CD4-positive, alpha-beta T cell treated with Interferon alpha-2 for 1 hour (primary cell): Measurements from ENCODE around the gene ATXN7L1.

Source experiments
- DNase-seq, 2 donors: peaks; one replicate each; pipeline ENCODE4 v3.0.0-alpha.2; 2020 to 2022

Gene ATXN7L1

GRCh38 chr7:105640956-105641810 lies 235.2 kb downstream of the ATXN7L1 start:
- DNase-seq = no peak

GRCh38 chr7:105639667-105640493 lies 236.5 kb downstream of the ATXN7L1 start:
- DNase-seq = no peak

GRCh38 chr7:105638902-105639495 lies 237.4 kb downstream of the ATXN7L1 start:
- no peak for DNase-seq

GRCh38 chr7:105638334-105638733 lies 238.1 kb downstream of the ATXN7L1 start:
- DNase-seq = no peak

GRCh38 chr7:105637755-105638154 lies 238.6 kb downstream of the ATXN7L1 start:
- DNase-seq = no peak

- no peak for DNase-seq
Observed at GRCh38 chr7:105636982-105637381, 239.4 kb downstream of the ATXN7L1 start.

GRCh38 chr7:105635197-105635596 lies 241.2 kb downstream of the ATXN7L1 start:
- no peak for DNase-seq

GRCh38 chr7:105625986-105626385 lies 250.4 kb downstream of the ATXN7L1 start:
- no peak for DNase-seq

- no peak for DNase-seq
Observed at GRCh38 chr7:105623906-105624305, 252.5 kb downstream of the ATXN7L1 start.

GRCh38 chr7:105623378-105623777 lies 253.0 kb downstream of the ATXN7L1 start:
- DNase-seq = no peak

GRCh38 chr7:105622106-105622731 lies 254.2 kb downstream of the ATXN7L1 start:
- DNase-seq = no peak

GRCh38 chr7:105621617-105622016 lies 254.8 kb downstream of the ATXN7L1 start:
- no peak for DNase-seq

GRCh38 chr7:105621176-105621575 lies 255.2 kb downstream of the ATXN7L1 start:
- no peak for DNase-seq

GRCh38 chr7:105619590-105619989 lies 256.8 kb downstream of the ATXN7L1 start:
- DNase-seq = no peak

- DNase-seq = no peak
Observed at GRCh38 chr7:105618016-105618296, 258.4 kb downstream of the ATXN7L1 start.

GRCh38 chr7:105617280-105618015 lies 259.0 kb downstream of the ATXN7L1 start:
- no peak for DNase-seq

GRCh38 chr7:105614341-105614840 lies 262.0 kb downstream of the ATXN7L1 start:
- no peak for DNase-seq

- DNase-seq = no peak
Observed at GRCh38 chr7:105613611-105614330, 262.6 kb downstream of the ATXN7L1 start.

GRCh38 chr7:105612806-105613205 lies 263.6 kb downstream of the ATXN7L1 start:
- DNase-seq = no peak

GRCh38 chr7:105611856-105612775 lies 264.3 kb downstream of the ATXN7L1 start:
- DNase-seq = no peak
